Hematopoietic multipotent progenitor cell treated with erythropoietin and hydrocortisone succinate and interleukin-3 and kit ligand, for 6 days (in vitro differentiated cells): ENCODE measurements around the gene DHRS13.

Experiments
- DNase-seq: peaks from one replicate; pipeline ENCODE4 v3.0.0-alpha.2; 2015

Gene DHRS13

DNA sequence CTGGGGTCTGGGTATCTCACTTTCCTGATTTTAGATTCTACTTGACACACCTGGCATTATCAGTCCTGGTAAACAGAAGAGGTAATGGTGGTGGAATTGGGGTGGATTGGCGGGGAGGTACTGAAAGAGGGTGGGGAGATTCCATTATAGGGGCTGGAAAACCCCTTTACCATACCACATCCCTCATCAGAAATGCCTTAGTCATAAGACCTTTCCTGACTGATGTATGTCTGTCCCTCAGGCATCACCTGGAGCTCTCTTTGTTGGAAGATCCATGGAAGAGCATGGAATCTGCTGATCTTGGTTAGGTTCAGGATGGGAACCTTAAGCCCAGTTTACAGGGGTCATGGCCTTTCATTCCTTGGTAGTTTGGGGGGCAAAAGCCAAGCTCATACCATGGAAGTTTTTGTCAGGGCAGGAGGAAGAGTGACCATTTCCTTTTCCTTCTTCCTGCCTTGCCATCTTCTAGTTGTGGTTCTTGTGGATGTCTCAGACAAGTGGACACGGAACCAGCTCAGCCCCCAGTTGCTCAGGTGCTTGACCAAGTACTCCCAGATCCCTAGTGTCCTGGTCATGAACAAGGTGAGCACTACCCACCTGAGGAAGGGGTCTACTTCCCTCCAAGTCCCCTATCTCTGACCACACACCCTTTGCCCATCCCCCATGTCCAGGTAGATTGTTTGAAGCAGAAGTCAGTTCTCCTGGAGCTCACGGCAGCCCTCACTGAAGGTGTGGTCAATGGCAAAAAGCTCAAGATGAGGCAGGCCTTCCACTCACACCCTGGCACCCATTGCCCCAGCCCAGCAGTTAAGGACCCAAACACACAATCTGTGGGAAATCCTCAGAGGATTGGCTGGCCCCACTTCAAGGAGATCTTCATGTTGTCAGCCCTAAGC lies 44.7 kb downstream of the DHRS13 start:
- DNase-seq = peak; percentile 72

DNA sequence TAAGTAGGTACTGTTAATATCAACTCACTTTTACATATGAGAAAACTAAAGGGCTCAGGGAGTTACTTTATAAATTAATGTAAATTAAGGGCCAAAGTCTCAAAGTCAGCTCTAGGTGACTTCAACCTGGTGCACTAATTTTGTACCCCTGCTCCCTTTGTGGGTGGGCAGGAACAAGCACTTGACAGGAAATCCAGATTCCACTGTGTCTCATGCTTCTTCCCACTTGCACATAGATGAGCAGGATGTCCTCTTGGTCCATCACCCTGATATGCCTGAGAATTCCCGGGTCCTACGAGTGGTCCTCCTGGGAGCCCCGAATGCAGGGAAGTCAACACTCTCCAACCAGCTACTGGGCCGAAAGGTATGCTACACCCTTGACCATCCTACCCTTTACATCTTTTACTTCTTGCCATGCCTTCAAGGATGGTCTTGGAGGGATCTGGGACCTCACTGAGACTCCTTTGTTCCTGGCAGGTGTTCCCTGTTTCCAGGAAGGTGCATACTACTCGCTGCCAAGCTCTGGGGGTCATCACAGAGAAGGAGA lies 46.8 kb downstream of the DHRS13 start:
- peak; percentile 35 for DNase-seq

DNA sequence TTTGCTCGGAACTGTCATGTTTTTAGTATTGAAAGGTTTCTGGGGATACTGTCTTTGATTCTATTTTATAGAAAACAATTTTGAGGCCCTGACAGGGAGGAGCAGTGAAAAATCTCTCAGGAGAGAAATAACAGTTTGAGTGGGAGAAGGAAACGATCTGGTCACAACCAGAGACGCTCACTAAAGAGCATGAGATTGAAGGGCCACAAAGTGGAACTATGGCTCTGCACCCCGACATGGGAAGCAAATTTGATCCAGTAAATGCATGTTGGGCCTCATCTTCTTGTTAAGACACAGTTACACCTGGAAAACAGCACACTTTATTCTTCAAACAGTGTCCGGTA lies 47.6 kb downstream of the DHRS13 start:
- DNase-seq = no peak

DNA sequence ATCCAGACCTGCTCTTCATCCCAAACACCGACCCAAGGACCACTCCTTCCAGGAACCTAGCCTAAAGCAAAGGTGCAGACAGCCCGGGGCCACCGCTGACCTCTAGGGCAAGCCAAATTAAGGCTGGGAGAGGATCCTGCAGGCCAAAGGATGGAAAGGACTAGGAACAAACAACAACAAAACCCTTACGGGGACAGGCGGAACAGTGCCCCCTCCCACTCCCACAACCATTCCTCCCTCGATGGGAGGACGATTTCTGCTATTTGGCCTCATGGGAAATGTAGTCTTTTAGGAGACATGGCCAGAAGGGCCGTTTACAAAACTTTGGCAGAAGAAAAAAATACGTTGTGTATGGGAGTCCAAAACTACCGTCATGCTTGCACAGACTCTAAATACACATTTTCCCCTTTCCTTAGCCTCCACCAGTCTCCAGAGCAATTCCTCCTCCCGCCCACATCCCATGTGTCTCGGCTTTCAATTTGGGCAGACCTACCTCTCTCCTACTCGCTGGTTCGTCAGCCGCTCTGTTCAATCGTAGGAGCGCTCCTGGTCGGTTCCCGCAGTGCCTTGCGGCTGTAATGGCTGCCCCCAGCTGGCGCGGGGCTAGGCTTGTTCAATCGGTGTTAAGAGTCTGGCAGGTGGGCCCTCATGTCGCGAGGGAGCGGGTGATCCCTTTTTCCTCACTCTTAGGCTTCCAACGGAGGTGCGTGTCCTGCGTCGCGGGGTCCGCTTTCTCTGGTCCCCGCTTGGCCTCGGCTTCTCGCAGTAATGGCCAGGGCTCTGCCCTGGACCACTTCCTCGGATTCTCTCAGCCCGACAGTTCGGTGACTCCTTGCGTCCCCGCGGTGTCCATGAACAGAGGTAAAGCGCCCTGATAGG lies 48.2 kb downstream of the DHRS13 start, which contains the start of gene ERAL1:
ERAL1 (plus strand) TSS at position 560 of the 879 bp plus-strand sequence; CDS start at position 579, 19 bp downstream.
- peak; percentile 96 for DNase-seq

DNA sequence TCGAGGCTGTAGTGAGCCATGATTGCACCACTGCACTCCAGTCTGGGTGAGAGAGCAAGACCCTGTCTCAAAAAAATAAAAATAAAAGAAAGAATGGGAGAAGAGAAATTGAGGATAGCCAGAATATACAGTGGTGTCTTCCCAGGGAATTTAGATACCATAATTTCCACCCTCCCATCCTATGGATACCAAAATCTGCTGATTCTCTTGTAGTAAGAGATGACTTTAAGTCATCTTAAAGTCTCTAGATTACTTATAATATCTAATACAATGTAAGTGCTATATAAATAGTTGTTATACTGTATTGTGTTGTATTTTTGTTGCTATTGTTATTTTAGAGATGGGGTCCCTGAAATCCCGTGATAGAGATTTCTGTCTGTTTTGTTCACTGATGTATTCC lies 49.6 kb downstream of the DHRS13 start:
- DNase-seq = no peak

DNA sequence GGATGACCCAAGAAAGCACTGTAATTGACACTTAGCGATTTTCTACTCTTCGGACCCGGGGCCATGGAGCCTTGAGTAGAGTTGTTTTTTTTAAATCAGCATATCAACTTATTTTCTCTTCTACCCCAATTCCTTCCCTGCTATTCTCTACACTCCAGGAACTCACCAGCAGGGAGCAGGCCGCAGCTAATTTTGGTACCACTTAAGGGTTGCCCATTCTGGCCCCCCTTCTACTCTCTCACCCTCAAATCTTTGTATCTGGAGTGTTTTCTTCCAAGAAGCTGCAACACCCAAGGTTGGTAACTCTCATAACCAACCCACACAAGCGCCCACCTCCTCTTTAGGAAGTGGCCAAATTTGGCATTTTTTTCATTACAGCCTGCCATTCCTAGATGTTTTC lies 53.6 kb downstream of the DHRS13 start:
- peak; percentile 75 for DNase-seq

DNA sequence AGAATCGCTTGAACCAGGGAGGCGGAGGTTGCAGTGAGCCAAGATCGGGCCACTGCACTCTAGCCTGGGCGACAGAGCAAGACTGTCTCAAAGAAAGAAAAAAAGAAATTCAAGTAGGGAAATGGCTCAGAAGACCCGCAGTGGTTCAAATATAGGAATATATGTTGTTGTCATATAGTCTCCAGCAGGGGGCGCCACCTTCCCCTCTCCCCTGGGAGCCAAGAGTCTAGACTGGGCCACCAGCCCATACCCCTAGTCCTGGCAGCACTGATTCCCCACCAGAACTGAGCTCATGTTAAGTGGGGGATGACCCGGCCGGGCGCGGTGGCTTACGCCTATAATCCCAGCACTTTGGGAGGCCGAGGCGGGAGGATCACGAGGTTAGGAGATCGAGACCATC lies 54.2 kb downstream of the DHRS13 start:
- DNase-seq = peak; percentile 82
